GM12878 (cell line): ENCODE results near the gene GCNT1. TPM values are rescaled to one million over a fixed set of nuclear protein-coding genes. Genes with fewer than 3 reads are reported as not detected.

Source experiments
- ATAC-seq: fragments of 200-7000 bp; cut with Tn5 transposase; 3 replicates; pipeline ENCODE4 v1.9.1; 2020; ENCODE audit warnings: mild to moderate bottlenecking, moderate library complexity
- BruUV-seq: library from RNA; stranded (reverse); fragments of 400-500 nt; replicated peaks from 2 replicates; lab custom pipeline; 2021; lab: Mats Ljungman, UMichigan
- CTCF ChIA-PET: fragments of 300-600 bp; sonication (Branson Sonifier 250); formaldehyde crosslinking; extraction: SDS; loops from one replicate; lab custom pipeline; 2021; ENCODE audit warnings: inconsistent platforms; lab: Yijun Ruan, JAX
- POLR2A ChIA-PET: fragments of 350-600 bp; formaldehyde crosslinking; extraction: SDS; loops from one replicate; lab custom pipeline; 2021; ENCODE audit warnings: inconsistent platforms; lab: Charles Lee
- RAD21 ChIA-PET: fragments of 300-600 bp; sonication (Branson Sonifier 250); formaldehyde crosslinking; loops from one replicate; lab custom pipeline; 2023; ENCODE audit warnings: antibody characterized with exemption; ENCODE audit not compliant: unreplicated experiment; lab: Charles Lee
- SMC1A ChIA-PET: fragments of 300-600 bp; sonication (Branson Sonifier 250); formaldehyde crosslinking; loops from one replicate; lab custom pipeline; 2023; ENCODE audit not compliant: unreplicated experiment, uncharacterized antibody; lab: Charles Lee
- DNase-seq: peaks from one replicate; pipeline ENCODE4 v3.0.0-alpha.2; 2011; ENCODE audit warnings: low read depth, low spot score
- FAIRE-seq: peaks from 3 replicates; lab custom pipeline; 2011; peaks lifted over from hg19 to GRCh38; lab: Jason Lieb, UNC
- H2AFZ ChIP-seq: 2 replicates; pipeline ENCODE4 v1.6.0; 2011; ENCODE audit warnings: low read depth, low read length, control low read depth; ENCODE audit not compliant: control insufficient read depth
- H3K27ac ChIP-seq: 2 replicates; pipeline ENCODE4 v1.5.1; 2011; ENCODE audit warnings: control low read depth; ENCODE audit not compliant: control insufficient read depth, insufficient read depth
- H3K27me3 ChIP-seq, 2 experiments: replicated peaks in 1 of 2; 2 replicates each; pipeline versions ENCODE4 v1.6.0 to v1.6.1; 2011; ENCODE audit warnings: low read length in 1 of 2; ENCODE audit not compliant: control insufficient read depth in 2 of 2, insufficient read depth in 2 of 2
- H3K36me3 ChIP-seq, 2 experiments: 2 replicates each; pipeline ENCODE4 v1.5.1; 2011; ENCODE audit warnings: low read length in 1 of 2; ENCODE audit not compliant: control insufficient read depth in 2 of 2, insufficient read depth in 2 of 2
- H3K4me1 ChIP-seq: 2 replicates; pipeline ENCODE4 v1.6.1; 2011; ENCODE audit warnings: mild to moderate bottlenecking, low read length, moderate library complexity, mixed read lengths; ENCODE audit not compliant: control insufficient read depth, insufficient read depth
- H3K4me2 ChIP-seq: 2 replicates; pipeline ENCODE4 v1.6.0; 2011; ENCODE audit warnings: control low read depth; ENCODE audit not compliant: control insufficient read depth, insufficient read depth
- H3K4me3 ChIP-seq: fragments of 200-600 bp; sonication (generic); 2 replicates; pipeline ENCODE4 v1.5.1; 2016
- H3K79me2 ChIP-seq: 2 replicates; pipeline ENCODE4 v1.6.0; 2011; ENCODE audit warnings: low read length; ENCODE audit not compliant: control insufficient read depth, insufficient read depth
- H3K9ac ChIP-seq: 2 replicates; pipeline ENCODE4 v1.8.0; 2011; ENCODE audit warnings: low read length, control low read depth, mixed read lengths; ENCODE audit not compliant: control insufficient read depth, insufficient read depth
- H3K9me3 ChIP-seq: replicated peaks from 3 replicates; pipeline ENCODE4 v1.5.1; 2011; ENCODE audit warnings: mild to moderate bottlenecking, low read length; ENCODE audit not compliant: control insufficient read depth, insufficient read depth
- H4K20me1 ChIP-seq: 2 replicates; pipeline ENCODE4 v1.6.0; 2011; ENCODE audit not compliant: control insufficient read depth, insufficient read depth
- NFIC ChIP-seq: IDR thresholded peaks from 2 replicates; pipeline ENCODE4 v1.6.1; 2012; ENCODE audit warnings: low read depth, mild to moderate bottlenecking, inconsistent platforms, low read length, moderate library complexity
- SRF ChIP-seq, 2 experiments: IDR thresholded peaks; 2 replicates each; pipeline ENCODE4 v1.6.1; 2011; ENCODE audit warnings: low read depth in 2 of 2, low read length in 2 of 2, mild to moderate bottlenecking in 1 of 2, moderate library complexity in 1 of 2
- SUZ12 ChIP-seq: fragments of 200-600 bp; sonication (generic); IDR thresholded peaks from one replicate; pipeline ENCODE4 v1.6.1; 2018; ENCODE audit warnings: antibody characterized with exemption, mild to moderate bottlenecking; ENCODE audit not compliant: unreplicated experiment
- ZNF217 ChIP-seq: fragments of 450-650 bp; IDR thresholded peaks from 2 replicates; pipeline ENCODE4 v1.6.1; 2017; ENCODE audit warnings: antibody characterized with exemption, mild to moderate bottlenecking
- WGBS: methylation state at CpG from one replicate; pipeline ENCODE4 v1.1.6; 2016; ENCODE audit warnings: low lambda C conversion rate; ENCODE audit not compliant: insufficient replicate concordance, insufficient coverage; ENCODE audit errors: missing lambda C conversion rate; 5-methylcytosine and 5-hydroxymethylcytosine counted together
- in situ Hi-C: fragments of 300-500 bp; cut with MboI; formaldehyde crosslinking; loops from 9 replicates; pipeline ENCODE4 v1.14.3; 2018; ENCODE audit warnings: mixed read lengths
- intact Hi-C: fragments of 100-400 bp; cut with micrococcal nuclease; formaldehyde crosslinking; loops from one replicate; pipeline ENCODE4 v1.14.2; 2022; ENCODE audit not compliant: unreplicated experiment
- polyA plus RNA-seq, 11 experiments: library from polyadenylated mRNA; depleted of rRNA in 4 of 11; unstranded in 6 of 11; stranded (reverse) in 5 of 11; fragments of >200 nt; fragmentation: Nextera tagmentation in 4 of 11; fragmentation: Illumina TruSeq in 1 of 11; extraction: Ambion mirVana in 4 of 11; extraction: Trizol in 1 of 11; gene quantifications; 1 replicate in 1 of 11; 2 replicates in 10 of 11; pipeline versions ENCODE4 v1.2.1 to v1.2.3, GENCODE V29; 2011 to 2016; ENCODE audit warnings: inconsistent platforms in 2 of 11, missing spikeins in 2 of 11, low read depth in 1 of 11
- total RNA-seq, 4 experiments: library from RNA; depleted of rRNA in 3 of 4; stranded (reverse); fragments of >200 nt in 3 of 4; fragmentation: Illumina TruSeq in 1 of 4; extraction: Trizol in 1 of 4; gene quantifications; 2 replicates each; pipeline versions ENCODE4 v1.2.1 to v1.2.3, GENCODE V29; 2013 to 2021

The GCNT1 gene
- total and polyA plus RNA-seq, 10 of the 15 experiments (the other 5 are each of a cell fraction or from before 2014, with no cell fraction given), result 2.8 to 17.8 (median 7.1) TPM

DNA sequence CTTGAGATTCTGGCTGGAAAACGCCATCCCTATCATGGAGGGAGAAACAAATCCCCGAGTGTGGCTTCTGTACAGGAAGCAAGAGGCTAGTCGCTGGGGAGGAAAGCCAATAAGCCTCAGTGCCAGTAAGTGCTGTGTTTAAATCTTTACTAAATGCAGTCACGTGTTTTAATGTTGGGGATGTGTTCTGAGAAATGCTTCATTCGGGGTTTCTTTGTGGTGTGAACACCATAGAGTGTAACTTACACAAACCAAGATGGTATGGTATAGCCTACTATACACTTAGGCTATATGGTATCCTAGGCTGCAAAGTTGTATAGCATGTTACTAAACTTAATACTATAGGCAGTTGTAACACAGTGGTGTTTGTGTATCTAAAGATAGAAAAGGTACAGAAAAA lies 94.7 kb downstream of the GCNT1 start:
- WGBS, result 3% methylated on average over 5 of the region's 5 CpGs
- POLR2A ChIA-PET, result no interaction called here
- SMC1A ChIA-PET, result no interaction called here

More for the DNA sequence above, 94.7 kb downstream of the GCNT1 start:
- intact Hi-C loops (no loop called here), in situ Hi-C loops (no loop called here)
- no peaks in the 10 kb centered on the region for H3K36me3 ChIP-seq
- FAIRE-seq, result no peak
- no TSS peak for BruUV-seq
- no peak overlapping the region for H2AFZ ChIP-seq
- no peak overlapping the region for H3K9ac ChIP-seq
- H3K4me2 ChIP-seq, result no peak overlapping the region
- no peaks in the 10 kb centered on the region for H4K20me1 ChIP-seq
- H3K27ac ChIP-seq, result no peak overlapping the region
- no peak for DNase-seq
- no peaks in the 10 kb centered on the region for H3K79me2 ChIP-seq
- H3K27me3 ChIP-seq, result no peaks in the 10 kb centered on the region
- no peak for TF ChIP-seq SUZ12
- no peak for TF ChIP-seq NFIC
- TF ChIP-seq ZNF217, result no peak
- TF ChIP-seq SRF (IDR thresholded peaks at IDR 0.05; ENCODE audit: low read depth in 2 of 2, low read length in 2 of 2), result no peak
- RAD21 ChIA-PET, result no interaction called here
- ATAC-seq, result no peak
- no peaks in the 10 kb centered on the region for H3K4me1 ChIP-seq
- no peaks in the 10 kb centered on the region; the same call in 2 of the 3 replicates for H3K9me3 ChIP-seq
- H3K4me3 ChIP-seq, result no peak overlapping the region
- CTCF ChIA-PET, result no interaction called here

Other genes with a start within 250 kb of the GCNT1 start
- 11.4 and 11.5 TPM in 2 replicates for gene RFK, start 64.8 kb upstream of the GCNT1 start, total RNA-seq (2014; rRNA removed)
- gene RFK, start 64.8 kb upstream of the GCNT1 start, total RNA-seq (2014; rRNA removed; fragmentation: Illumina TruSeq; extraction: Trizol), result 12.1 and 12.8 TPM in 2 replicates
- 8.3 TPM in 2 replicates for gene RFK, start 64.8 kb upstream of the GCNT1 start, total RNA-seq (2021)
- gene RFK, start 64.8 kb upstream of the GCNT1 start, polyA plus RNA-seq (2011; rRNA removed), result 18.6 and 28.7 TPM in 2 replicates
- gene RFK, start 64.8 kb upstream of the GCNT1 start, polyA plus RNA-seq (2014; fragmentation: Illumina TruSeq; extraction: Trizol), result 13.0 and 15.2 TPM in 2 replicates
- 1 to 10 TPM; 4.4 to 7.9 TPM for gene RFK, start 64.8 kb upstream of the GCNT1 start, polyA plus RNA-seq (2014; fragmentation: Nextera tagmentation; extraction: Ambion mirVana)
- gene RFK, start 64.8 kb upstream of the GCNT1 start, polyA plus RNA-seq (2014; rRNA removed), result 7.0 and 7.5 TPM in 2 replicates
- 10 to 100 TPM; 11.7 to 12.5 TPM for gene RFK, start 64.8 kb upstream of the GCNT1 start, polyA plus RNA-seq (2016; fragmentation: Nextera tagmentation; extraction: Ambion mirVana)